ENCODE measurements around the gene OGA.

OGA gene

DNA sequence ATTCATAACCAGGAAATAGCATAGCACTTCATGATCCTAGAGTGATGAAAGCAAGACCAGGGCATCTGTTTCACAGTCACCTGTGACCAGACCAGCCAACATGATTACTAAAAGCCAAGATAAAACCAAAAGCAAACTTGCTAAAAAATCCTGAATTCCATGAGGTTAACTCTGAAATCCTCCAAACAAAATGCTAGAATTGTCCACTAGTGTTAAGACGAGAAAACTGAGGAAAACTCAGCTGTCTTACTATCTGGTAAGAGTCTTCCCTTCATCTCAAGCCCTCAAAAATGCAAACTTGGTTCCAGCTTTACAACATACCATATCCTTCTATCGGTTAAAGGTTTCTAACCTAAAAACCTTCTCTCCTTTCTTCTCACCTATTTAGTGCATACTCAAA is 33.7 kb downstream of the OGA start:
- H3K4me3 ChIP-seq (replicated peaks in 1 of 2; ENCODE audit: low read depth in 2 of 2, low read length in 2 of 2), result no peak overlapping the region

DNA sequence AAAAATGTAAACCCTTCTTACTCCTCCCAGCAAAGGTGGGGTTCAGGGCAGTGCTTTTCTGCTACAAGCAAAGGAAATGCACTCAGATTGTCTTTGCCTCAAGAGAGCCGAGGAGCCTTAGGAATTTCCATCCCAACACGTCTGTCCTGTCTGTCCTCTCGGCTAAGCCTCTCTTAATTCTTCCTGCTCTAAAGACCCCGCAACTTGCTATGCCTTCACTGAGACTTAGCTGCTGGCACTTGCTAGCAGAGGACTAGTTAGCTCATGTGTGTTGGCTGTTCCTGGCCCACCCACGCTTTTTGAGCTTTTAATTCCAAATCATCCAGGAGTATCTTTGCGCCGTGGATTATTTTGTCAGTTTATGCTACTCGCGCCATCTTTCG is 34.5 kb downstream of the OGA start:
- peak overlapping the region; percentile 79 to 89 for H3K4me3 ChIP-seq (replicated peaks in 1 of 2; ENCODE audit: low read depth in 2 of 2, low read length in 2 of 2)
- DNase-seq (ENCODE audit: low read depth in 2 of 2), result peak in 1 of 2 donors; percentile 26
- TF ChIP-seq, protein P1, sequence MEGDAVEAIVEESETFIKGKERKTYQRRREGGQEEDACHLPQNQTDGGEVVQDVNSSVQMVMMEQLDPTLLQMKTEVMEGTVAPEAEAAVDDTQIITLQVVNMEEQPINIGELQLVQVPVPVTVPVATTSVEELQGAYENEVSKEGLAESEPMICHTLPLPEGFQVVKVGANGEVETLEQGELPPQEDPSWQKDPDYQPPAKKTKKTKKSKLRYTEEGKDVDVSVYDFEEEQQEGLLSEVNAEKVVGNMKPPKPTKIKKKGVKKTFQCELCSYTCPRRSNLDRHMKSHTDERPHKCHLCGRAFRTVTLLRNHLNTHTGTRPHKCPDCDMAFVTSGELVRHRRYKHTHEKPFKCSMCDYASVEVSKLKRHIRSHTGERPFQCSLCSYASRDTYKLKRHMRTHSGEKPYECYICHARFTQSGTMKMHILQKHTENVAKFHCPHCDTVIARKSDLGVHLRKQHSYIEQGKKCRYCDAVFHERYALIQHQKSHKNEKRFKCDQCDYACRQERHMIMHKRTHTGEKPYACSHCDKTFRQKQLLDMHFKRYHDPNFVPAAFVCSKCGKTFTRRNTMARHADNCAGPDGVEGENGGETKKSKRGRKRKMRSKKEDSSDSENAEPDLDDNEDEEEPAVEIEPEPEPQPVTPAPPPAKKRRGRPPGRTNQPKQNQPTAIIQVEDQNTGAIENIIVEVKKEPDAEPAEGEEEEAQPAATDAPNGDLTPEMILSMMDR (IDR thresholded peaks at IDR 0.05; ENCODE audit: low read depth, low read length), result no peak

More for the DNA sequence above, 33.7 kb downstream of the OGA start:
- DNase-seq (ENCODE audit: low read depth in 2 of 2), result no peak
- TF ChIP-seq, protein P1 (IDR thresholded peaks at IDR 0.05; ENCODE audit: low read depth, low read length), result no peak

DNA sequence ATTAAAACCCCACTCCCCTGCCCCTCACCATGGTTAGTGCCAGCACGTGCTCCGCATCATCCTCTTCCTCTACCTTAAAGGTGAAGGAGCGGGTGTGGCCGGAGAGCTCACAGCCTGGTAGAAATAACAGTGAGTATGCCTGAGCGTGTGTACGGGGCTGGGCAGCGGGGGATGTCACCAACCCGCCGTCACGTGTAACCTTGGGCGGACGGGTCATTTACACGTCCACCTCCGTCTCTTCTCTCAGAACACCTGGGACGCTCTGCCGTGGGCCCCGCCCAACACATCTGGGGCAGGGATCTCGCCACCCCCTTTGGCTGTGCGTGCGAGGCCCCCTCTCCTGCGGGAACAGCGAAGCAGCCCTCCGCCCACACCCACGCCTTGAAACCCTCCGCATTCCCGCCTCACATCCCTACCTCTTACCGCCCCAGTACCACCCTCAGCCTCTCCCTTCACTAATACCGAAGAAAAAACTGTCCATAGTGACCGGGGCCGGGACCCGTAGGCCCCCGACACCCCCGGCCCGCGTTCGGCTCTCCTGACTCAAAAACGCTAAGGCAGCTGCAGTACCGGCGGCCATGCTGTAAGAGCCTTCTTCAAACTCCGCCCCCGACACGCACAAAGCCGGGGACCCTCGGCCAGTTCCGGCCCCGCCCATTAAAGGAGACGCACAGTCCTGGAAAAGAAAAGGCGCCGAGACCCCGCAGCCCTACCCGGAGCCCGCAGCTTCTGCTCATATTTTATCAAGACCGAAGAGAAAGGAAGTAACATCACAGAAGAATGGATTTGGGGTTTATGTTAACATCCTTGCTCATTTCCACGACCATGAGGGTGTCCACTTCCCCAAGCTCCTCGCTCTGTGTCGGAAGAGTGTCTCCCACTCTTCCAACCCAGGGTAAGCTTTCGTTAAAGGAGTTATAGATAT is 35.2 kb downstream of the OGA start, which contains the start of gene NPM3:
TSS of gene NPM3 (minus strand) at position 636 of the 925 bp plus-strand sequence. CDS start at position 580, 56 bp downstream.
- peak; percentile 79 to 80 for DNase-seq (ENCODE audit: low read depth in 2 of 2)
- H3K4me3 ChIP-seq (replicated peaks in 1 of 2; ENCODE audit: low read depth in 2 of 2, low read length in 2 of 2), result peak within 1 kb of the TSS; percentile 79 to 89
- TF ChIP-seq, protein P1 (IDR thresholded peaks at IDR 0.05; ENCODE audit: low read depth, low read length), result no peak

DNA sequence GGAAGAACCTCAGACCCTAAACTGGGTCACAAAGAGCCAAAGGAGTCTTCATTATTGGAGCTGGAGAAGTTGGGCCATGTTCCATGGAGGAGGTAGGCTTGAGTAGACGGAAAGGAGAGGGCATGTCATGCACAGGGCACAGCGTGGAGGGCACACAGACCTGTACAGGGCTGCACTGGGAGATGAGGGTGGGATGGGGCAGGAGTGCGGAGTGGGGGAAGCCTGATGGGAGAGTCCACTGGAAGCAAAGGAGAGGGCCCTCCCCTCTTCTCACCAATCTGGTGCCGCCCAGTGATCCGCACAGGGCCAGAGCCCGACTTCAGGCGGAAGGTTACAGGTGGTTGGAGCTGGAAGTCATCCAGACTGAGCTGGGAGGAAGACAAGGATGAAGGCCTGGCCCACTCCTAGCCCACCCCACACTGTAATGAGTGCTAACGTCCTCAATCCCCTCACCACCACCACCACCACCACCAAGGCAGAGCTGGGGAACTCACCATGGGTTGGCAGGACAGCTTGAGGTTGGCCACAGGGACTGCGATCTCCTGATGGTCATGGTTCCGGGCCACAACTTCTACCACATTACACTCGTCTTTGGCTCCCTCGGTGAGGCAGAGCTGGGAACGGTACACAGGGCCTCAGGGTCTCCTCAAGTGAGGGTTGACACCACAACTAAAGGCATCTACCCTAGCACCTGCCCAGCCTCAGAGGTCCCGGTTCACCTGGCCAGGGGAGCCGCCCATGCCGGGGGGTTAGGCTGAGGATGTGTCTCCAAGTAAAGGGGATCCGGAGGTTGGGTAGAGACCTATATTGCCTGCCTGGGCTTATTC is 36.0 kb downstream of the OGA start:
- peak overlapping the region; percentile 79 to 89 for H3K4me3 ChIP-seq (replicated peaks in 1 of 2; ENCODE audit: low read depth in 2 of 2, low read length in 2 of 2)
- no peak for DNase-seq (ENCODE audit: low read depth in 2 of 2)
- TF ChIP-seq, protein P1 (IDR thresholded peaks at IDR 0.05; ENCODE audit: low read depth, low read length), result no peak

DNA sequence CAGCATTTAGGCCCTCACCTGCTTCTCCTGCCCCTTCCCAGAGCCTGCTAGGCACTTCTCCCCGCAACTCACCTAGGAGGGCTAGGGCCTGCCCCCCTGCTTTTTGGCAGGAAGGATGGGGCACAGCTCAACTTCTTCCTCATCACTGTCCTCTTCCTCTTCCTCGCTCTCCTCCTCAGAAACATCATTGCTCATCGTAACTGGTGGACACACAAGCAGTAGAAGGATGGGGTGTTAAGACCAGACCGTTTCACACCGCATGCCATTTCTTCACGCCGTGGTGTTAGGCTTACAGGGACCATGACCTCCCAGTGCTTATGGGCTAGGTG is 36.6 kb downstream of the OGA start:
- DNase-seq (ENCODE audit: low read depth in 2 of 2), result no peak
- H3K4me3 ChIP-seq (replicated peaks in 1 of 2; ENCODE audit: low read depth in 2 of 2, low read length in 2 of 2), result no peak overlapping the region
- TF ChIP-seq, protein P1 (IDR thresholded peaks at IDR 0.05; ENCODE audit: low read depth, low read length), result no peak

DNA sequence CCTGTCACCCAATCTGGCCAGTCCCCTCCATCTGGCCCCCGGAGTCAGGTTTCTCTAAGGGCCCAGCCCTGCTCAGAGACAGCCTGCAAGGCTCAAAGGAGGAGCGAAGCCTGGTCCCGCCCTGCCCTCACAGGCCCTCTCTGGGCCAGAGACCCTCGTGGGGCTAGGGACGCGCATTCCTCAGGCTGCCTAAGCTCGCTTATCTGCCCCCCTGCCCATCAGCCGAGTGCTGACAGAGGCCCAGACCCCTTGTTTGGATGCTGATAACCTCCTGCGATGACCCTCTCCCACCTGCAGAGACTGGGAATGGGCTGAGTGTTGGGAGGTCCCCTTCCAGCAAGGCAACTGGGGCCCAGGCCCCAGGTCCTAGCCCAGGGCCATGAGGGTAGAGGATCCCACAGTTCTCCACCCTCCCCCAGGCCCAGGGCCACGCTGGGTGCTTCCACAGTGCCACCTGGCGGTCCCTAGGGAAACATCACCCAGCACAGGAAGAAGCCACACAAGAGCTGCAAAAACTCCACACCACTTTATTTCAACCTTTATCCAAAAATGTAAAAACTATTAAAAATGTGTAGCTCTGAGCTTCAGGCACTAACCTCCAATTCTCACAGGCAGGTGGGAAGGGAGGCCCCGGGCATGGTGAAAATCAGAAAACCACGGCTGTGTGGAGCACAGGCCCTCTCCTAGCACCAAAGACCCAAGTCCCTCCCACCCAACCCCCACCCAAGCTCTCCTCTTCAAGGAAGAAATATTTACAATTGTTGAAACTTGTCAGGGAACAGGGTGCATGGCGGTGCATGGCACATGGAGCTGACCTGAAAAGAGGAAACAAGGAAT is 37.2 kb downstream of the OGA start:
- DNase-seq (ENCODE audit: low read depth in 2 of 2), result peak; percentile 70 to 72
- H3K4me3 ChIP-seq (replicated peaks in 1 of 2; ENCODE audit: low read depth in 2 of 2, low read length in 2 of 2), result no peak overlapping the region

More for the DNA sequence above, 37.2 kb downstream of the OGA start:
- TF ChIP-seq, protein P1 (IDR thresholded peaks at IDR 0.05; ENCODE audit: low read depth, low read length), result peak; percentile 91

Data from cardiac fibroblast (primary cell).